AG04450 (cell line): ENCODE measurements around the gene OR6A2. TPM values are rescaled to one million over a fixed set of nuclear protein-coding genes. Genes with fewer than 3 reads are reported as not detected.

Experiments used
- CTCF ChIA-PET: fragments of 300-600, 350-600 bp; formaldehyde crosslinking; extraction: SDS; loops from one replicate; lab custom pipeline; 2022; ENCODE audit warnings: antibody characterized with exemption, inconsistent platforms; lab: Charles Lee
- POLR2A ChIA-PET: fragments of 350-600 bp; formaldehyde crosslinking; extraction: SDS; loops from one replicate; lab custom pipeline; 2021; ENCODE audit warnings: antibody characterized with exemption, inconsistent platforms; lab: Yijun Ruan, JAX
- DNase-seq: peaks from one replicate; pipeline ENCODE4 v3.0.0-alpha.2; 2011; ENCODE audit warnings: low read depth, low spot score
- H3K27ac ChIP-seq: one replicate; pipeline ENCODE4 v1.5.1; 2012; ENCODE audit warnings: low read depth, low read length, control low read depth
- H3K27me3 ChIP-seq: one replicate; pipeline ENCODE4 v1.6.0; 2012; ENCODE audit warnings: low read length; ENCODE audit not compliant: control insufficient read depth, insufficient read depth
- H3K4me3 ChIP-seq: 2 replicates; pipeline ENCODE4 v1.5.1; 2011; ENCODE audit warnings: mild to moderate bottlenecking, low read depth, low read length, control low read depth
- H3K9me3 ChIP-seq: 2 replicates; pipeline ENCODE4 v1.5.1; 2012; ENCODE audit warnings: low read length; ENCODE audit not compliant: control insufficient read depth, insufficient read depth
- CTCF ChIP-seq: IDR thresholded peaks from 2 replicates; pipeline ENCODE4 v1.5.1; 2011; ENCODE audit warnings: low read depth, low read length, control low read depth, inconsistent platforms
- polyA plus RNA-seq: library from polyadenylated mRNA; depleted of rRNA; stranded (reverse); fragments of >200 nt; gene quantifications from 2 replicates; pipeline ENCODE4 v1.2.3, GENCODE V29; 2011

OR6A2 gene
- polyA plus RNA-seq, 1 experiment: 0.02 TPM

GRCh38 chr11:6834021-6834420, 34.5 kb upstream of the OR6A2 start:
- CTCF ChIA-PET: interaction anchor here (1.7 kb wide), 1 partner anchor 22 kb away, joined by 9 read pairs; no protein-coding TSS in a partner anchor
- TF ChIP-seq CTCF: no peak

GRCh38 chr11:6833356-6833755, 33.9 kb upstream of the OR6A2 start:
- no peaks in the 10 kb centered on the region for H3K27me3 ChIP-seq
- DNase-seq: no peak
- H3K9me3 ChIP-seq: no peaks in the 10 kb centered on the region
- ChIA-PET CTCF (interaction anchor here (1.7 kb wide), 1 partner anchor 21 kb away, joined by 9 read pairs; no protein-coding TSS in a partner anchor), POLR2A (no interaction called here)
- TF ChIP-seq CTCF: no peak
- H3K27ac ChIP-seq: no peak overlapping the region
- no peak overlapping the region for H3K4me3 ChIP-seq

More at GRCh38 chr11:6834021-6834420, 34.5 kb upstream of the OR6A2 start:
- Histone ChIP-seq H3K27ac (no peak overlapping the region), H3K4me3 (no peak overlapping the region), H3K9me3 (no peaks in the 10 kb centered on the region), H3K27me3 (no peaks in the 10 kb centered on the region)
- POLR2A ChIA-PET: no interaction called here
- DNase-seq: no peak

GRCh38 chr11:6828103-6828502, 28.6 kb upstream of the OR6A2 start:
- Histone ChIP-seq H3K4me3 (no peak overlapping the region), H3K27me3 (no peaks in the 10 kb centered on the region), H3K9me3 (no peaks in the 10 kb centered on the region), H3K27ac (no peak overlapping the region)
- CTCF ChIA-PET: no interaction called here
- no peak for TF ChIP-seq CTCF
- DNase-seq: no peak
- POLR2A ChIA-PET: no interaction called here

- Histone ChIP-seq H3K27me3 (no peaks in the 10 kb centered on the region), H3K4me3 (no peak overlapping the region), H3K9me3 (no peaks in the 10 kb centered on the region), H3K27ac (no peak overlapping the region)
- DNase-seq: no peak
- TF ChIP-seq CTCF: no peak
- CTCF ChIA-PET: interaction anchor here (4.1 kb wide), 1 partner anchor 13 kb away, joined by 25 read pairs; no protein-coding TSS in a partner anchor
- POLR2A ChIA-PET: no interaction called here
These were observed 25.8 kb upstream of the OR6A2 start for GRCh38 chr11:6825231-6825744.

GRCh38 chr11:6824136-6824823, 24.8 kb upstream of the OR6A2 start:
- no peak for TF ChIP-seq CTCF
- Histone ChIP-seq H3K9me3 (no peaks in the 10 kb centered on the region), H3K27ac (no peak overlapping the region), H3K4me3 (no peak overlapping the region), H3K27me3 (no peaks in the 10 kb centered on the region)
- POLR2A ChIA-PET: no interaction called here
- CTCF ChIA-PET: interaction anchor here (1.3 to 4.1 kb wide), 2 partner anchors 12 to 69 kb away, joined by 4 to 25 read pairs; no protein-coding TSS in a partner anchor
- no peak for DNase-seq
